ENCODE measurements around the gene NYAP1.

NYAP1 gene

DNA sequence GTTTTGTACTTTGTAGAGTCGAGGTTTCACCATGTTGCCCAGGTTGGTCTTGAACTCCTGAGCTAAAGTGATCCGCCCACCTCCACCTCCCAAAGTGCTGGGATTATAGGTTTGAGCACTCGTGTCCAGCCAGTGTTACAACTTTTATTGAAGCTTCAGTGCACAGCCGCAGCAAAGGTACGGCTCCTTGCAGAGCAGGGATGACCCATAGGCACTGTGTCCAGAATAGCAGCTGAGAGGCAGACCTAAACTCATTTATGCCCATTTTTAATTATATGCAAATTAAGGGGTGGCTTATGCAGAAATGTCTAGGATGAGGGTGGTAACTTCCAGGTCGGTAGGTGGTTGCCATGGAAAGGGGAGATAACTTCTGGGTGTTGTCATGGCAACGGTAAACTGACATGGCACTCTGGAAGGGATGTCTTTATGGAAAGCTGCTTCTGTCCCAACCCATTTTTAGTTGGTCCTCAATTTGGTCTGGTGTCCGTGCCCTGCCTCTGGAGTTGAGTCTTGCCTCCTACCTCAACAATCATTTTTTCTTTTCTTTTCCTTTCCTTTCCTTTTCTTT is 22.7 kb downstream of the NYAP1 start:
- Histone ChIP-seq H3K27ac (no peak overlapping the region), H3K27me3 (peaks cover 0 to 31% of the 10 kb centered on the region in 2 donors), H3K4me3 (no peak overlapping the region), H3K9me3 (no peaks in the 10 kb centered on the region), H3K4me1 (no peaks in the 10 kb centered on the region), H3K36me3 (no peaks in the 10 kb centered on the region)
- no peak for DNase-seq
- TF ChIP-seq, protein P1, sequence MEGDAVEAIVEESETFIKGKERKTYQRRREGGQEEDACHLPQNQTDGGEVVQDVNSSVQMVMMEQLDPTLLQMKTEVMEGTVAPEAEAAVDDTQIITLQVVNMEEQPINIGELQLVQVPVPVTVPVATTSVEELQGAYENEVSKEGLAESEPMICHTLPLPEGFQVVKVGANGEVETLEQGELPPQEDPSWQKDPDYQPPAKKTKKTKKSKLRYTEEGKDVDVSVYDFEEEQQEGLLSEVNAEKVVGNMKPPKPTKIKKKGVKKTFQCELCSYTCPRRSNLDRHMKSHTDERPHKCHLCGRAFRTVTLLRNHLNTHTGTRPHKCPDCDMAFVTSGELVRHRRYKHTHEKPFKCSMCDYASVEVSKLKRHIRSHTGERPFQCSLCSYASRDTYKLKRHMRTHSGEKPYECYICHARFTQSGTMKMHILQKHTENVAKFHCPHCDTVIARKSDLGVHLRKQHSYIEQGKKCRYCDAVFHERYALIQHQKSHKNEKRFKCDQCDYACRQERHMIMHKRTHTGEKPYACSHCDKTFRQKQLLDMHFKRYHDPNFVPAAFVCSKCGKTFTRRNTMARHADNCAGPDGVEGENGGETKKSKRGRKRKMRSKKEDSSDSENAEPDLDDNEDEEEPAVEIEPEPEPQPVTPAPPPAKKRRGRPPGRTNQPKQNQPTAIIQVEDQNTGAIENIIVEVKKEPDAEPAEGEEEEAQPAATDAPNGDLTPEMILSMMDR (IDR thresholded peaks at IDR 0.05): no peak
- intact Hi-C loops (cut with DNase I; ENCODE audit: low total_unique reads): no loop called here

DNA sequence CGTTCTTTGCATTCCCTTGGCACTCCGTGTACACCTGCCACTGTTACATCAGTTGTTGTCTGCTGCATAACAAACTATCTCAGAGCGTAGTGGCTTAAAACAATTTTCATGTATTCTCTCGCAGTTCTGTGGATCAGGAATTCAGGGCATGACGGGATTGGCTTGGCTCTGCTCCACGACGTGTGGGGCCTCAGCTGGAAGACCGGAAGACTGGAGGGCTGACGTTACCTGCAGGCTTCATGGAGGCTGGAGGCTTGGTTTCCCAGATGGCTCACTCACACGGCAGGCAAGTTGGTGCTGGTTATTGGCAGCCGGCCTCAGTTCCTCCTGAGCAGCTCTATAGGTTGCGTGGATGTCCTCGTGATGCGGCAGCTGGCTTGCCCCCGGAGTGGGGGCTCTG is 25.5 kb downstream of the NYAP1 start:
- DNase-seq: no peak
- Histone ChIP-seq H3K36me3 (no peaks in the 10 kb centered on the region), H3K27me3 (peaks cover 0 to 27% of the 10 kb centered on the region in 2 donors), H3K4me1 (no peaks in the 10 kb centered on the region), H3K27ac (no peak overlapping the region), H3K4me3 (no peak overlapping the region), H3K9me3 (no peaks in the 10 kb centered on the region)
- TF ChIP-seq, protein P1 (IDR thresholded peaks at IDR 0.05): no peak
- intact Hi-C loops (cut with DNase I; ENCODE audit: low total_unique reads): no loop called here

DNA sequence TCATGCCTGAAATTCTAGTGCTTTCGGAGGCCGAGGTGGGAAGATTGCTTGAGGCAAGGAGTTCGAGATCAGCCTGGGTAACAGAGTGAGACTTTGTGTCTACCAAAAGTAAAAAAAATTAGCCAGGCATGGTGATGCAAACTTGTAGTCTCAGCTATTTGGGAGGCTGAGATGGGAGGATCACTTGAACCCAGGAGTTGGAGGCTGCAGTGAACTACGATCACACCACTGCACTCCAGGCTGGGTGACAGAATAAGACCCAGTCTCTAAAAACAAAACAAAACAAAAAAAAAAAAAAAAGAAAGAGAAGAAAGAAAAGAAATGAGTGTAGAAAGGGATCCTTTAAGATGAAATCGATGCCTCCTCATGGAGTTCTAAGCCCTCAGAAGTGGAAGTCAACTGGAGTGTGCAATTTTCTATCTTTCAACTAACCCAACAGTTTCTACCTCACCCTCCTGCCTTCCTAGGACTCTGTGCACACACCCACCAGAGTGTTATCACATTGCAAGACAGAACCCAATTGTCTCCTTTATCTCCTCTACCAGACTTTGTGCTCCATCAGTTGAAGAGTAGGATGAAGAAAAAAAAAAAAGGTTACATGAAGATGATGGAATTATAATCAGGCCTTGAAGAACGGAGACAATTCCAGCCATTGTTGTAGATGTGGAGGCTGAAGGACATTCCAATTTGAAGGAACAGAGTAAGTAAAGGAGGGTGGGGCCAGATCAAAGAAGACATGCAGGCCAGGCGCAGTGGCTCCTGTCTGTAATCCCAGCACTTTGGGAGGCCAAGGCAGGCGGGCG is 26.9 kb downstream of the NYAP1 start:
- intact Hi-C loops (cut with DNase I; ENCODE audit: low total_unique reads): no loop called here

DNA sequence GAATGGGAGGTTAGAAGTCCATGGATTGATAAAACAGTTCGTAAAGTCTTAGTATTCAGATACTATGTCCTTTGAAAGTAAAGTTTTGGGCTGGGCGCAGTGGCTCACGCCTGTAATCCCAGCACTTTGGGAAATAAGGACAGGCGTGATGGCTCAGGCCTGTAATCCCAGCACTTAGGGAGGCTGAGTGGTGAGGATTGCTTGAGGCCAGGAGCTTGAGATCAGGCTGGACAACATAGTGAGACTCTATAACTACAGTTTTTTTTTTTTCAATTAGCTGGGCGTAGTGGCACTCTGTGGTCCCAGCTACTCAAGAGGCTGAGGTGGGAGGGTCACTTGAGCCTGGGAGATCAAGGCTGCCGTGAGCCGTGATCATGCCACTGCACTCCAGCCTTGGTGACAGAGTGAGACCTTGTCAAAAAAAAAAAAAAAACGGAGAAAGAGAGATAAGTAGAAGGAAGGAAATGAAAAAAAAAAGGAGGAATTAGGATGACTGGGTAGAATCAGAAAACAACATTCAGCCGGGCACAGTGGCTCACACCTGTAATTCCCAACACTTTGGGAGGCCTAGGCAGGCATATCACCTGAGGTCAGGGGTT is 29.6 kb downstream of the NYAP1 start:
- Histone ChIP-seq H3K27ac (no peak overlapping the region), H3K9me3 (no peaks in the 10 kb centered on the region), H3K4me1 (no peaks in the 10 kb centered on the region), H3K27me3 (peaks cover 0 to 13% of the 10 kb centered on the region in 2 donors), H3K4me3 (no peak overlapping the region), H3K36me3 (no peaks in the 10 kb centered on the region)
- intact Hi-C loops (cut with DNase I; ENCODE audit: low total_unique reads): no loop called here
- TF ChIP-seq, protein P1 (IDR thresholded peaks at IDR 0.05): no peak
- no peak for DNase-seq

More for the DNA sequence above, 26.9 kb downstream of the NYAP1 start:
- Histone ChIP-seq H3K4me1 (no peaks in the 10 kb centered on the region), H3K27me3 (peaks cover 0 to 20% of the 10 kb centered on the region in 2 donors), H3K9me3 (no peaks in the 10 kb centered on the region), H3K36me3 (no peaks in the 10 kb centered on the region), H3K4me3 (no peak overlapping the region), H3K27ac (no peak overlapping the region)
- TF ChIP-seq, protein P1 (IDR thresholded peaks at IDR 0.05): no peak
- DNase-seq: no peak

DNA sequence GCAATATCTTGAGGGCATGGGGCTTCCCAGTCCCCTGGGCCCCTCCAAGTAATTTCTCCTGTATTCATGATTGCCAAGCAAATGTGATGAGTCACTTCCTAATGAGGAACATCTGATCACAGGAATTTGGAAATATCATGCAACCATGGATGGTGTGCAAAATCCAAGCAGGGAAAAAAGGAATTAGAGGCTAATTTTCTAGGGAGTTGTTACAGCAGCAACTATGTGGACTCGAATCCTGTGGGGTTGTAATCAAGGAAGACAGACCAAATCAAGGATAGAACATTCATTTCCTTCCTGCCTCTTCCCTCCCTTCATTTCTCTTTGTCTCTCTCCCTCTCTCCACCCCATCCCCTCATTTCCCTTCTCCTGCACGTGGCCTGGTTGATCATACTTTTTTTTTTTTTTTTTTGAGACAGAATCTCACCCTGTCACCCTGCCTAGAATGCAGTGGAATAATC is 31.4 kb downstream of the NYAP1 start:
- TF ChIP-seq, protein P1 (IDR thresholded peaks at IDR 0.05): no peak
- H3K27me3 ChIP-seq: peaks cover 0 to 3% of the 10 kb centered on the region in 2 donors
- no peak overlapping the region for H3K27ac ChIP-seq
- H3K36me3 ChIP-seq: no peaks in the 10 kb centered on the region
- intact Hi-C loops (cut with DNase I; ENCODE audit: low total_unique reads): no loop called here
- DNase-seq: no peak
- no peaks in the 10 kb centered on the region for H3K9me3 ChIP-seq
- no peak overlapping the region for H3K4me3 ChIP-seq
- H3K4me1 ChIP-seq: no peaks in the 10 kb centered on the region

Measured in tibial artery (tissue), 4 donors.